ENCODE data around the gene FCRL4. TPM values are rescaled to one million over a fixed set of nuclear protein-coding genes. Genes with fewer than 3 reads are reported as not detected.

Gene FCRL4
- under 1 TPM in 3 of 6 donors, not detected in 3; 0.08 to 0.23 (median 0.09) TPM for polyA plus RNA-seq (ENCODE audit: low read depth in 6 of 6)

DNA sequence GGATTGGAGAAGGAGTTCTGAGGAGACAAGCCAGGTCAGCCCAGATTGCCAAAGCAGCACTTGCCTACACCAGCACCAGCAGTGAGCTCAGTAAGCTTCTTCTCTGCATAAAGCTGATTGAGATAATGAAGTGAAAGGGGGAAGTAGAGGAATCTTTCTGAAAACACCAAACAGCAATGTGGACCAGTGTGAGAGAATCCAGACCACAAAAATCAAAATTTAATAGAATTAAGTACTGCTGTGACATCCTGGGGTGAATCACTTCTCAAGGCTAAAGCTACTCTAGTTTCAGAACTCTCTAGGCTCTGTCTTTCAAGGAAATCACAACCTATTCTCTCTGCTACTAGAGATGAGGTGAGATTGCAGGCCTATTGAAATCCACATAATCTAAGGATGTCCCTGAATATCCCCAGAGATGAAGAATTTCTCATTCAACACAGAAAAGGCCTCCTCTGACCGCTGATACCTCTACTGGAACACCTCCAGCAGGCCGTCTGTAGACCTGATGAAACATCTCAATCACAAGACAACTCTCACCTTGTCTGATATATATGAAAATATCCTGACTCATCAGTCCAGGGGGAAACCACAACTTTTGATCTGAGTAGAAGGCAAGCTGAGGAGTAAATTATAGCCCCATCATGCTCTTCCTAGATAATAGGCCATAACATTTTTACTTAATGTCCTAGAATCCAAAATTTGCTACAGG lies at the start of gene FCRL4:
FCRL4 (minus strand) TSS at position 127 of the 709 bp plus-strand sequence. CDS start 141 bp downstream, outside the sequence.
- Mint-ChIP-seq H3K27me3 (peaks cover 29 to 47% (median 38%) of the 10 kb centered on the region in 3 donors), H3K36me3 (peaks cover 0 to 4% of the 10 kb centered on the region in 2 donors), H3K9me3 (no peaks in the 10 kb centered on the region), H3K4me1 (peaks cover 26 to 41% (median 40%) of the 10 kb centered on the region in 3 donors), H3K27ac (peak within 1 kb of the TSS in 1 of 6 donors; percentile 76), H3K4me3 (peak within 1 kb of the TSS in 3 of 8 donors; percentile 19 to 55 (median 39))
- DNase-seq (peak; percentile 40), ATAC-seq (ENCODE audit: low read depth in 2 of 2) (peak; percentile 42 to 52)

DNA sequence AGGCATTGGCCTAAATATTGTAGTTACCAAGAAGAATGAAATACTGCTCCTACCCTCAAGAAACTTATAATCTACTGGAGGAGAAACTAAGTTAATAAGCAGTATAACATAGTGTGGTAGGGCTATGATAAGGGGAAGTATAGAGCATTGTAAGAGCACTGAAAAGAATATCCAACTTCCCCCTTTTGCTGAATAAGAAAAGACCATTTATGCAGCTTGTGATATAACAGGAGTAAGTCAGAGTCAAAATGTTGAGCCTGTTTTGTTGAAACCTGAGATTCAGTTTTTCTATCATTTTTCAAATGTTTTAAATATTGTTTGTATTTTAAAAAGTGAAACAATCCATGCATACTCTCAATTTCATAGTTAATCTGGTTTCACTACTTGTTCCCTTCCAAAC lies 48.3 kb upstream of the FCRL4 start:
- Mint-ChIP-seq H3K9me3 (no peaks in the 10 kb centered on the region), H3K36me3 (no peaks in the 10 kb centered on the region), H3K4me3 (no peak overlapping the region), H3K4me1 (peaks cover 16 to 22% (median 22%) of the 10 kb centered on the region in 3 donors), H3K27me3 (no peaks in the 10 kb centered on the region), H3K27ac (no peak overlapping the region)
- peak; percentile 89 to 96 for ATAC-seq (ENCODE audit: low read depth in 2 of 2)
- peak; percentile 27 for DNase-seq

DNA sequence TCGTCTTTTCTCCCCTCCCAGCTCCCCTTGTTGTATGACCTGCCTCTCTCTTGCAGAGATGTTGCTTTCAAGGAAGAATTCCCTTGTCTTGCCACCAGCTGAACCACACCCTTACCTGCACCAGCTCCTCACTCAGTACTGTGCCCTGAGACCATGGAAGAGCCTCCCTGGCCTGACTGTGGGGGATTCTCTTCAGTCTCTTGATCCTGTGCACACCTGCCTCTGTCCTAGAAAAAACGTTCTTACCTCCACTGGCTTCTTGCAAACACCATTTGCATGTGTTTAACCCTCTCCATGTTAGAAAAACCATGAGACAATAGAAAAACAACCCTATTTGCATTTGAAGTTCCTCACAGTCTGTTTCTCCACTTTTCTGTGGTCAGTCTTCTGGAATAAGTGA lies 43.3 kb upstream of the FCRL4 start:
- H3K9me3 Mint-ChIP-seq = no peaks in the 10 kb centered on the region
- no peaks in the 10 kb centered on the region for H3K36me3 Mint-ChIP-seq
- H3K27me3 Mint-ChIP-seq = peaks cover 11 to 14% (median 14%) of the 10 kb centered on the region in 3 donors
- no peak overlapping the region for H3K4me3 Mint-ChIP-seq
- no peak for DNase-seq
- H3K27ac Mint-ChIP-seq = no peak overlapping the region
- H3K4me1 Mint-ChIP-seq = peaks cover 16 to 32% (median 19%) of the 10 kb centered on the region in 3 donors
- ATAC-seq (ENCODE audit: low read depth in 2 of 2) = no peak

DNA sequence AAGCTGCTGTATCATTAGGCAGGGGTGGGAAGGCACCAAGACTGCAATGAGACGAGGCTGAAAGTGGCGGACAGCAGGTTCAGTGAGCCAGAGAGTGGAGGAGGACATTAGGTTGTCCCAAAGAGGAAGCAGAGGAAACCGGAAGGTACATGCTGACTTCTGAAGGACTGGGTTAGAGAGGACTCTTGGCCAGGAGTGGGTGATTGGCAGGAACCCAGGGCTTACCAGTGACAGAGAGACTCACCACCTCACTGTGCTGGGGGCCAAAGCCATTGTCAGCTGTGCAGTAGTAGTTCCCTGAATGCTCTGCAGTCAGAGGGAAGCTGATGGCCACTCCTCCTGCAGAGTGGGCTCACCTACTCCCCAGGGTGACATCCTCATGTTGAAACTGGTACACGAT lies 41.9 kb upstream of the FCRL4 start:
- no peak overlapping the region for H3K4me3 Mint-ChIP-seq
- DNase-seq (no peak), ATAC-seq (ENCODE audit: low read depth in 2 of 2) (no peak)
- H3K27ac Mint-ChIP-seq = peak overlapping the region in 1 of 6 donors; percentile 75
- peaks cover 2 to 19% (median 5%) of the 10 kb centered on the region in 3 donors for H3K4me1 Mint-ChIP-seq
- H3K36me3 Mint-ChIP-seq = no peaks in the 10 kb centered on the region
- peaks cover 14 to 16% (median 14%) of the 10 kb centered on the region in 3 donors for H3K27me3 Mint-ChIP-seq
- H3K9me3 Mint-ChIP-seq = no peaks in the 10 kb centered on the region

DNA sequence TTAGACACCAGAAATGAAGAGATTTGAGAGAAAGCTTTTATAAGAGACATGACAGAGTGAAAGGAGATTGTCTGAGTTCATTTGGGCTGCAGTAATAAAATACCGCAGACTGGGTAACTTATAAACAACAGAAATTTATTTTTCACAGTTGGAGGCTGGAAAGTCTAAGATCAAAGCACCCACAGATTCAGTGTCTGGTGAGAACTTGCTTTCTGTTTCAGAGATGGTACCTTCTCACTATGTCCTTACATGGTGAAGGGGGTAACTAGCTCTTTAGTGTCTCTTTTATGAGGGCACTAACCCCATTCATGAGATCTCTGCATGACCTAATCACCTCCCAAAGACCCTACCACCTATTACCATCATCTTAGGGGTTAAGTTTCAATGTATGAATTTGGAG lies 30.9 kb upstream of the FCRL4 start:
- no peak for DNase-seq
- H3K27me3 Mint-ChIP-seq = peaks cover 6 to 16% (median 14%) of the 10 kb centered on the region in 3 donors
- no peak overlapping the region for H3K4me3 Mint-ChIP-seq
- peaks cover 7 to 15% (median 9%) of the 10 kb centered on the region in 3 donors for H3K4me1 Mint-ChIP-seq
- peaks cover 0 to 9% (median 0%) of the 10 kb centered on the region in 7 donors for H3K9me3 Mint-ChIP-seq
- peaks cover 3 to 8% of the 10 kb centered on the region in 2 donors for H3K36me3 Mint-ChIP-seq
- ATAC-seq (ENCODE audit: low read depth in 2 of 2) = no peak
- no peak overlapping the region for H3K27ac Mint-ChIP-seq

DNA sequence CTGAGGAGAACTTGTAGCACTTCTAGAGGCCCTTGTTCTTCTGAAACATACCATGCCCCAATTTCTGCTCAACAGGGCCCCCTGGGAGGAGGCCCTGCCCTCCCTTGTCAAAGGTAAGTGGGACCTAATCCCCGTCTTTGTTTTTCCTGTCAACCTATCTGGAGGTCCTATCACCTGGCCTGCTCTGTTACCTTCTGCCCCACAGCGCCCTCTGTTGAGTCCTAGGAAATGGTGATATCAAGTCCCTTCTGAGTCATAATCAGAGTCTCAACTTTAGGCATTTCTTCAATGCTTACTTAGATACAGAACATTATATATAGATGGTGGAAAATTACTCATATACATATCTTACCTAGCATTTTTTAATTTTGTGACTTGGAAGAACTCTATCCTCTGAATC lies 28.2 kb upstream of the FCRL4 start:
- Mint-ChIP-seq H3K4me3 (no peak overlapping the region), H3K27ac (no peak overlapping the region), H3K27me3 (peaks cover 6 to 21% (median 11%) of the 10 kb centered on the region in 3 donors), H3K9me3 (no peaks in the 10 kb centered on the region), H3K36me3 (peaks cover 0 to 3% of the 10 kb centered on the region in 2 donors), H3K4me1 (peaks cover 7 to 15% (median 9%) of the 10 kb centered on the region in 3 donors)
- DNase-seq (peak; percentile 42), ATAC-seq (ENCODE audit: low read depth in 2 of 2) (peak; percentile 68 to 77)

DNA sequence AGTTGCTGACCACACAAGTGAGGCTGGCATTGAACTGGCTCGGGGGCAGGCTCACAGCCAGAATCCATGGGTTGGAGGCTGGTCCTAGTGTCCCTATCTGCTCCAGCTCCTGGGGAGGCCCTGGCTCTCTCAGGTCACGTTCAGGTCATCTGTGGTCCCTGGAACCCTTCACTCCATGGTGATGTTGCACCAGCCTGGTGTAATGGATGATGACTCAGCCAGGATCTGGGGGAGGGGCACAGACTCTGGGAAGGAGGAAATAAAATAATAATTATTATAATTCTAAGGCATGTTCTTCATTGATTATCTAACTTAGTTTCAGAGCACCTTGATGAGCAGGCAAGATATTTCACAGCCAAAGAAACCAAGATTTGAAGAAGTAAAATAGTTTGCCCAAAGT lies 26.6 kb upstream of the FCRL4 start:
- Mint-ChIP-seq H3K4me3 (no peak overlapping the region), H3K9me3 (no peaks in the 10 kb centered on the region), H3K4me1 (peaks cover 7% of the 10 kb centered on the region in 3 donors), H3K27ac (no peak overlapping the region), H3K36me3 (peaks cover 0 to 3% of the 10 kb centered on the region in 2 donors), H3K27me3 (peaks cover 0 to 16% (median 0%) of the 10 kb centered on the region in 3 donors)
- no peak for ATAC-seq (ENCODE audit: low read depth in 2 of 2)
- no peak for DNase-seq

DNA sequence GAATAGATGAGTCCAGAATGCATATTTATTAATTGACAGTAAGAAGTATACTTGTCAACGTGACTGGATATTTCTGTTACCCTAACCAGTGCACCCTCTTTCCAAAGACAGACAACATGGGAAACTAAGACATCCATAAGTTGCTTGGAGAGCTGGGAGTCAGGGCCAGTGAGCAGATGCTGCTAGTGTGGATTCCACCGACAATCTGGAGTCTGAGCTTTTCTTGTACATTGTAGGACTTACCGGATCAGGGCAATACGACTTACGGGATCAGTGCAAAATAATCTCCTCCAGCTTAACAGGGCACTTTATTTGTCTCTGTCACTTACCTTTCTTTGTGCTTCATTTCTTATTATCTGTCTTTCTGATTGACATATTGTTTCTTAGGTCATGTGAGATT lies 24.6 kb upstream of the FCRL4 start:
- peak overlapping the region in 1 of 8 donors; percentile 27 for H3K4me3 Mint-ChIP-seq
- no peak for ATAC-seq (ENCODE audit: low read depth in 2 of 2)
- no peak for DNase-seq
- peaks cover 0 to 3% of the 10 kb centered on the region in 2 donors for H3K36me3 Mint-ChIP-seq
- no peak overlapping the region for H3K27ac Mint-ChIP-seq
- H3K4me1 Mint-ChIP-seq = peaks cover 7% of the 10 kb centered on the region in 3 donors
- no peaks in the 10 kb centered on the region for H3K9me3 Mint-ChIP-seq
- peaks cover 0 to 15% (median 11%) of the 10 kb centered on the region in 3 donors for H3K27me3 Mint-ChIP-seq

DNA sequence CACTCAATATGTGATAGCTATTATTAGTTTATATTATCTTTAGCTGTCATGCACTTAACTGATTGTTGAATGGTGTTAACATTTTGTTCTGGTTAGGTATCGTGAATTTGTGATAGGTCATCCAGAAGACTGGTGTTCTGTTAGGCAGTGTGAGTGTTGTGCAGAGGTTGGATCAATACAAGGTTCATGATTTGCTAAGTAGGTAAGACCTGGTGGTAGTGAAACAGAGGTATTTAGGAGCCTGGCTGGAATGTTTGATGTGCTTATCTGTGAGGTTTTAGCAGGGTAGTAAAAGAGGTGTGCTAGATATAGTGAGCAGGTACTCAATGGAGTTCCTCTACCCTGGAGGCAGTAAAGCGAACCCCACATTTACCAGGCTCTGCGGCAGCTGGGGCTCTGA lies 20.3 kb upstream of the FCRL4 start:
- H3K9me3 Mint-ChIP-seq = no peaks in the 10 kb centered on the region
- H3K4me1 Mint-ChIP-seq = no peaks in the 10 kb centered on the region
- H3K27me3 Mint-ChIP-seq = peaks cover 0 to 11% (median 10%) of the 10 kb centered on the region in 3 donors
- ATAC-seq (ENCODE audit: low read depth in 2 of 2) (no peak), DNase-seq (no peak)
- H3K27ac Mint-ChIP-seq = peak overlapping the region in 2 of 6 donors; percentile 2 to 29
- H3K4me3 Mint-ChIP-seq = no peak overlapping the region
- H3K36me3 Mint-ChIP-seq = no peaks in the 10 kb centered on the region

DNA sequence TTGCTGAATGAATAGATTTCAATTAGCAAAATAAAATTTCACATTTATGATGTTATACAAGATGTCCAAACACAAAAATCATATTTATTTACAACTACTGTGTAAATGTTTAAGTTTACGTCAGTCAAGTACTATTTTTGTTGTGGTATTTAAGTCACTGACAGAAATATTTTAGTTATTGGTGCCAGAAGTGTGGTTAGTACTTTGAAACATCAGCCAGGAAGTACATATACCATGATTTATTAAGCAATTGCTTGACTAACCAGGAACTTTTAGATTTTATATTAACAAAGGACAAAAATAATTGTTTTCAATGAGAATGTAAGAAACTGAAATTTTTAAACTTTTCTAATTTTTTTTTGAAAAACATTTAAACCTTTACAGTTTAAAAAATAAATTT lies 2.4 kb upstream of the FCRL4 start:
- DNase-seq (no peak), ATAC-seq (ENCODE audit: low read depth in 2 of 2) (no peak)
- Mint-ChIP-seq H3K27me3 (peaks cover 39 to 53% (median 52%) of the 10 kb centered on the region in 3 donors), H3K4me1 (peaks cover 26 to 31% (median 30%) of the 10 kb centered on the region in 3 donors), H3K36me3 (peaks cover 3 to 4% of the 10 kb centered on the region in 2 donors), H3K4me3 (no peak overlapping the region), H3K9me3 (no peaks in the 10 kb centered on the region), H3K27ac (no peak overlapping the region)

DNA sequence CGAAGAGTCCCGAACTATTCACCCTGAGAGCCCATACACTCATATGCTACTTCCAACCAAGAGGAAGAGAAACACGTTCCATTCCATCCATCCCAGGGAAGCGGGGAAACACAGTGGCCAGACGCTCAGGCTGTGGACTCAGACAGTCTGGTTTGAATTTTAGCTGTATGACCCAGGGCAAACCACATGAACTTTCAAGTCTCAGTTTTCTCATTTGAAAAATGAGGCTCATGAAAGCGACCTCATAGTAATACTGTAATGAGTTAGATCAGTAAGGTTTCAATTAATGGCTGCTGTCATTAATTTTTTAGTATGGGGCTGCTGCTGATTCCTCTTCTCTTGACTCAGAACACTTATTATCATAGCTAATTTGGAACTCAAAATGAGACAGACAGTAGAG lies 1.5 kb downstream of the FCRL4 start:
- peak overlapping the region in 1 of 8 donors; percentile 10 for H3K4me3 Mint-ChIP-seq
- H3K4me1 Mint-ChIP-seq = peaks cover 26 to 41% (median 40%) of the 10 kb centered on the region in 3 donors
- H3K27me3 Mint-ChIP-seq = peaks cover 20 to 47% (median 33%) of the 10 kb centered on the region in 3 donors
- H3K27ac Mint-ChIP-seq = no peak overlapping the region
- DNase-seq (no peak), ATAC-seq (ENCODE audit: low read depth in 2 of 2) (no peak)
- H3K36me3 Mint-ChIP-seq = peaks cover 0 to 4% of the 10 kb centered on the region in 2 donors
- H3K9me3 Mint-ChIP-seq = peaks cover 0 to 5% (median 0%) of the 10 kb centered on the region in 7 donors

DNA sequence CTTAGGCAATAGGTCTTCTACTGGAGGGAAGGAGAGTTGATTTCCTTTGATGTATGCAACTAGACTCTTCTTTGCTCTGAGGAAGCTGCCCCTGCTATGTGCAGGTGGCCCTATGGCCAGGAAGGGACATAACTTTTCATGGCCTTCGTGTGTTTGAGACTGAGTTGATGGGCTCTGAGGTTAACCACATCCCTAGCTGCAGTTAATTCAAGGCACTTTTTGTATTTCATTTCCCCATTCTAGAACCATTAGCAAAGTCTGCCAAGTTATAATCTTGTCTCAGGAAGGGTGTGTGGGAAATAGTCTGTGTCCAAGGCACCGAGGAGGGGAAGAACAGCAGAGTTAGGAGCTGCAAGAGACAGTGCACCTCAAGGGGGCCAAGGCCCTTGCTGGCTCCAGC lies 2.5 kb downstream of the FCRL4 start:
- Mint-ChIP-seq H3K4me1 (peaks cover 27 to 41% (median 40%) of the 10 kb centered on the region in 3 donors), H3K27me3 (peaks cover 20 to 47% (median 35%) of the 10 kb centered on the region in 3 donors), H3K9me3 (peaks cover 0 to 5% (median 0%) of the 10 kb centered on the region in 7 donors), H3K4me3 (peak overlapping the region in 7 of 8 donors; percentile 1 to 75 (median 62)), H3K36me3 (peaks cover 0 to 7% of the 10 kb centered on the region in 2 donors), H3K27ac (no peak overlapping the region)
- DNase-seq = peak; percentile 66
- peak; percentile 88 to 89 for ATAC-seq (ENCODE audit: low read depth in 2 of 2)

DNA sequence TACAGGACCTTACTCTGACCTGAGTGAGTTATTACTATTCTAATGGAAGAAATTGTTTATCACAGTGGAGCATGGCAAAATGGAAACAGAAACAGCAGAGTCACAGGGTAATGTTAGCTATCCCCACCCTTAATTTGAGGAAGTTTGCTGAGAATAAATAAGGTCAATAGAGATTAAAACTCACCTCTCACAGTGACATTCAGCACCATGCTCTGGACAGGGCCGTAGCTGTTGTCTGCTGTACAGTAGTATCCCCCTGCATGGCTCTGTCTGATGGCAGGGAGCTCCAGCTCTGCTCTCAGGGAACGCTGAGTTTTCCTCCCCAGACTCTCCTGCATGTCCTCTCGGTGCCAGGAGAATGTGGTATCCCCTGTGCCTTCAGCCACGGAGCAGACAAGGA lies 11.9 kb downstream of the FCRL4 start:
- peaks cover 35 to 46% (median 35%) of the 10 kb centered on the region in 3 donors for H3K4me1 Mint-ChIP-seq
- peaks cover 22 to 29% (median 24%) of the 10 kb centered on the region in 3 donors for H3K27me3 Mint-ChIP-seq
- H3K36me3 Mint-ChIP-seq = peaks cover 0 to 11% of the 10 kb centered on the region in 2 donors
- H3K9me3 Mint-ChIP-seq = peaks cover 0 to 8% (median 0%) of the 10 kb centered on the region in 7 donors
- DNase-seq = peak; percentile 37
- peak overlapping the region in 3 of 6 donors; percentile 7 to 64 (median 38) for H3K27ac Mint-ChIP-seq
- peak overlapping the region in 6 of 8 donors; percentile 25 to 80 (median 48) for H3K4me3 Mint-ChIP-seq
- peak; percentile 84 to 88 for ATAC-seq (ENCODE audit: low read depth in 2 of 2)
